ENCODE data around the gene LIAS.

DNA sequence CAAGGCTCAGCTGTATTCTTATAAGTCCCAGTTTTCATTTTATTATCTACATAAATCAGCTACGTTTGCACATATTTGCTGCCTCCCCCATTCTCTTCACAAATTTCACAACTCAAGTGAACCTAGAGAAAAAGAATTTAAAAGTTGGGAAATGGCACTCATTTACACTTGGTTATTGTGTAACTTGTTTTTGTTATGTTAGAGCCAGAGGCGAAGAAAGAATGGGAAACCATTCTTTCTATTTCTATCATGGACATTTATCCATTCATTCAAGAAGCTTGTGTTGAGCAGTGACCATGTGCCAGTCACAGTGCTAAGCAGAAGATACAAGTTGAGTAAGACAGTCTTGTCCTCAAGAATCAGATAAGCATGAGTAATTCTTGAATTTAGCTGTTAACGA is 13.5 kb downstream of the LIAS start:
- TF ChIP-seq CTCF (conservative IDR thresholded peaks at IDR 0.05; ENCODE audit: low read length), result no peak
- TF ChIP-seq EZH2phosphoT487 (IDR thresholded peaks at IDR 0.05; ENCODE audit: borderline replicate concordance), result no peak
